Inflammatory macrophage (primary cell): ENCODE results near the gene STOM.
A peak's percentile ranks its signal among the peaks of the same experiment; 100 is the strongest.

Experiments used
- DNase-seq, 2 donors: peaks; one replicate each; pipeline ENCODE4 v3.0.0-alpha.2; 2020 to 2022

Gene STOM

DNA sequence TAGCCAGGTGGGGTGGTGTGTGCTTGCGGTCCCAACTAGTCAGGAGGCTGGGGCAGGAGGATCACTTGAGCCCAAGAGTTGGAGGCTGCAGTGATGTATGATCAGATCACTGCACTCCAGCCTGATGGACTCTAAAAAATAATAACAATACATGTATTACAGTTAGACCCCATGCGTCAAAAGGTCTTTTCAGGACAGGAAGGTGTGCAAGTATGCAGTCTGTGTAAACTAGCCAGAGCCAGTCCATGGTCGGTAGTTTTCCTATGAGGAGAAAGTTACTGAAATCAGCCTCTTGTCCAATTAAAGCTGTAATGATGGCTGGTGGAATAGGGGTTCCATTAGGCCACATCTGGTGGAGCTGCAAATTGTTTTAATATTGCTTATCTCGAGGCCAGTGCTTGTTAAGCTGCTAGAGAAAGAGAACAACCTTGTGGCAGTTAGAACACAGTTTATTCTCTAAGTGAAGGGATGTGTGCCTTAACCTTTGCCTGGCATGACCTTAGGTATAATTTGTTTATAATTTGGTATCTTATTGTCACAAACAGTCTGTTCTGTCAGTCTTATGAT, 1.5 kb upstream of the STOM start:
- no peak for DNase-seq

DNA sequence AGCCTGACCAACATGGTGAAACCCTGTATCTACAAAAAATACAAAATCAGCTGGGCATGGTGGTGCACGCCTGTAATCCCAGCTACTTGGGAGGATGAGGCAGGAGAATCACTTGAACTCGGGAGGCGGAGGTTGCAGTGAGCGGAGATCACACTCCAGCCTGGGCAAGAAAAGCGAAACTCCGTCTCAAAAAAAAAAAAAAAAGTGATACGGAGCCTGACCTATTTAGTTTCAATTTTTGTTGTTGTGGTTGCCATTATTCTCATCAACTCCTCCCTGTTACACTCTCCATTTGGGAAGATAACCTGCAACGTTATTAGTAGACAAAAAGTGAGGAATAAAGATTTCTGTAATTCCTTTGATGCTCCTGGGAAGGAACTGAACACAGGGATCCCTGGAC, 1.3 kb downstream of the STOM start:
- no peak for DNase-seq

DNA sequence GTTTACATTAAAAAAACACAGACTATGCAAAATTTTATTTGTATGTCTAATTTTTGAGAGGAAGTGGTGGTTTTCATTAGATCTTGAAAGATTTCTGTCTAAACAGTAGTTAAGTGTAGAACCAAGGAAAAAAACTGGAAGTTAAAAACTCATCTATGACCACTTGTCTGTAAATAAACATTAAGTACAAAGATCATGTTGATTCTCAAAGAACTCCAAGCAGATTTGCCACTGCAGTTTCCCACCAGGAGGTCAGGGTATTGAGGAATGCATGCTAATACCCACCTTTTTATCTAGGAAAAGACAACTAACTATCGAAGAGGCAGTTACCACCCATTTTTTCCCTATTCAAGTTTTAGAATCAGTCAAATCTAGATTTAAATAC, 1.9 kb downstream of the STOM start:
- DNase-seq, result peak in 1 of 2 donors; percentile 52

DNA sequence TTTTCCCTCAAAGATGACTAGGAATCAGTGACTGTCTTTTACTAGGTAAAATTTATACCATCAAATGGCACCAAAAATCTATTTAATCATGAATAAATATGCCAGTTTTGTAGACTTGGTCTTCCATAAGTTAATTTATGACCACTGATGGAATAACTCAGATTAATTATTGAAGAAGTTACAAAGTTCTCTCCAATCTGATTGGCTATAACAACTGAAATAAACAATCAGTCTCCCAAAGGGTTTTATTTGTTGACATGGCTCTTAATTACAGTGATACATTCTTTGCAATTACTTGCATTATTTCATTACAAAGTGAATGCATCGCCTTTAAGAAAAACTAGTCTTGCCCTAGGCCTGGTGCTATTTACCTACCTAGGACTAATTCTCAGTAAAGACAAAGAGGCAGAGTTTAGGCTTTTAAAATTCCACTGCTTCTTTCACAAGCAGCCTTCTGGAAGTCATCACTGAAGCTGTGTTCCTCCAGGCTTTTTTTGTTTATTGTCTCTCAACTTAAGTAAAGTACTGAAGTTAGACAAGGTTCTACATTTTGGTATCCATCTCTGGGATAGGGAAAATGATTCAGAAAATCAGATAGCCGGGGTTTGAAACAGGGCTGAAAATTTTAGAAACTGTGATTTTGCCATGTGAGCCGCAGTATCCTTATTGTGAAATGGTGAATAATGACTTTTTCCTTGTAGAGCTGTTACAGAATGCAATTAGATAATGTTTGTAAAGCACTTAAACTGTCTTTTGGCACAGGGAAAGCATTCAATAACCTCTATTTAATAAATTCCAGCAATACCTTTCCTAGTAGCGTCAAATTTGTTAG, 2.5 kb downstream of the STOM start:
- DNase-seq, result no peak

DNA sequence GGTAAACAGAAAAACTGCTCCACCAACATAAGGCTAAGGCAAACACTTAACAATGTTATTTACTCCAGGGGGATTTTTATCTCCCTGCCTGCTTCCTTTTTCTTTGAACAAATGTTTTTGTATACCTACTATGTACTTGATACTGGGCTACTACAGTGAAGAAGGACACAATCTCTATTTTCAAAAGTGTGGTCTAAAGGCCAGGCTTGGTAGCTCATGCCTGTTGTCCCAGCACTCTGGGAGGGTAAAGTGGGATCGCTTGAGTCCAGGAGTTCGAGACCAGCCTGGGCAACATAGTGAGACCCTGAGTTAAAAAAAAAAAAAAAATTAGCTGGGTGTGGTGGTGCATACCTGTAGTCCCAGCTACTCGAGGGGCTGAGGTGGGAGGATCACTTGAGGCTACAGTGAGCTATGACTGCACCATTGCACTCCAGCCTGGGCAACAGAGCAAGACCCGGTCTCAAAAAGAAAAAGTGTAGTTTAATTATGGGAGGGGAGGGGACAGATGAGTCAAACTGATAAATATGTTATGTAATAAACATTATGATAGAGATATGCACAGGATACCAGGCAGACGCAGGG, 3.3 kb downstream of the STOM start:
- DNase-seq, result no peak

DNA sequence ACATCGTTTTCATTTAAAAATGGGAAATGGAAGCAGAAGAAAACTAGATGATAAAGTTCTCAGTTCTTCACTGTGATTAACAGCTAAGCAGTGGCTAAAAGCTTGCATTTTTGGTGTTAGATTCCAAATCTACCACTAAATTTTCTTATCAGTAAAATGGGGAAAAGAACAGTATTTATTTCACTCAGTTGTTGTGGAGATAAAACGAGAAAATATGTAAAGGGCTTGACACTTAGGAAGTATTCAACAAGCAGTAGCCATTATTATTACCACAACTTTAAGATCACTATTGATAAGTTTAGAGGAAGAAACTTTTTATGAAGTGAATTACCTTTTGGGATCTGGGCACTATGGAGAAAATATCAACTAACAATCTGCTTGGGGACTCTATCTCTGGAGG, 4.5 kb downstream of the STOM start:
- no peak for DNase-seq

DNA sequence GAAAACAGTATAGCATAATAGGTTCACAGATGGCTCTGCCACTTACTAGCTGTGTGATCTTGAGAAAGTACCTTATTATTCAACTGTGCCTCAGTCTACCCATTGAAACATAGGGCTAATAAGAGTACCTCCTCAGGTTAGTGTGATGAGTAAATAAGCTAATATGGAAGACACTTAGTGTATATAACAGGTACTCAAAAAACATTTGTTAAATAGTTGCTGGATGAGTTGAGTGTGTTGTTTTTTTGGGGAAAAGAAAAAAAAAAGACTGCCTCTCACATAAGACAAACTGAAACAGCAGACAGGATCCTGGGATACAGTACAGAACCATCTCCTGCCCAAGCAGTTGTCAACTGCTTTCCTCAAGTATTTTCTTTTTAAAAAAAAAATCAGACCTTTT, 5.2 kb downstream of the STOM start:
- DNase-seq, result no peak

DNA sequence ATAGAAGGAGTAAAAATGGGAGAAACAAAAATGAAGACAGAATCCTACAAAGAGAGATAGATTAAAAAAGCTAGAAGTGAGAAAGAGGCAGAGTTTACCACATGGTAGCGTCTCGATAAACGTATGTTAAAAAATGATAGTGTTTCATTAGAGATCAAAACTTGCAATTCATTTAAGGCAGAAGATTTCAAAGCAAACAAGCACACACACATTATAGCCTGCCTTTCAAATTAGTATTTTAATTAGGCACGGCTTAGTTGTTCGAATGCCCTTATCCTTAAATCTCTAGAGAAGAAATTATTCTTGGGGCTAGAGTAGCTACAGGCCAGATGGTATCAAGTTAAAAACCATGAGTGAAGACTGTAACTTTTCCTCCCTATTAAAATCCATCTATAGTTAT, 6.0 kb downstream of the STOM start:
- DNase-seq, result no peak

DNA sequence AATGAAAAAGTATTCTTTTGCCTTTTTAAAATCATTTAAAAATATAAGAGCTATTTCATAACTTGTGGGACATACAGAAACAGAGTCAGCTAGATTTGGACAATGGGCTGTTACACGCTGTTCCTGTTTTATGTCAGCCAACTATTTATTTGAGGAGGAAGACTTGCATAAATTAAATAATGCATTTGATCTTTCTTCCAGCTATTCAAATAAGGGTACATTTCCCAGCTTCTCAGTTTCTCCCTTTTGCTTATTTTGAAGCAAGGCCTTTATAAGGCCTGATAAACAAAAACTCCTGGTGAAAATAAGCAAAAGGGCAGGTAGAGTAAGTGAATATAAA, 6.5 kb downstream of the STOM start:
- DNase-seq, result peak in 1 of 2 donors; percentile 39

DNA sequence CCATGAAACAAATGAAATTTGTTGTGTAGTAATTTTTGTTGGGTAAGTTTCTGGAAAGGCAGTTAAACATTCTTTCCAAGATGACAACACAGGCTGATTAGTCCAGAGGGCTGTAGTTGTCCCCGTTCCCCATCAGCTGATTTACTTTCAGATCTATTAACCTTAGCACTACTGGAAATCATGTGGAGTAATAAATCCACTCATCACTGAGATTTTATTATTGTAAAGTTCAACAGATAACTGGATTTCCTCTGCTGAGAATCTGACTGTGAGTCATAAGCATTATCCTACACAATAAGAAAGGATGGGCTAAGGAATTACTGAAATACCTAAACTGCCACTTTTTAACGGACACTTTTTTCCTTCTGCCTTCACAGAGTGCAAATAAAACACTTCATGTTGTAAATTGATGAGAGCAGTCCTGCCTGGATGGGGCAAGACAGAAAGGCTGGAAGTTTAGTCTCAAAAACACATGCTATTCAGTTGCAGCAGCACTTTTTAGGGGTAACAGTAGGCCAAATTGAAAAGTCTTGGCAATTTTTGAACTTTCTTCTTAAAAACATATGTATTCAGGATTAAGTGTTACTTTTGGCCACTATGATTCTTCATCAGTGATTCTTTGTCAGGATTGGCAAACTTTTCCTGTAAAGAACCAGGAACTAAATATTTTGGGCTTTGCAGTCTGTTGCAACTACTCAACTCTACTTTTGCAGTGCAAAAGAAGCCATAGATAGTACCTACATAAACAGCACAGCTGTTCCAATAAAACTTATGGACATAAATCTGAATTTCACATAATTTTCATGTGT, 7.0 kb downstream of the STOM start:
- peak; percentile 67 to 84 for DNase-seq

DNA sequence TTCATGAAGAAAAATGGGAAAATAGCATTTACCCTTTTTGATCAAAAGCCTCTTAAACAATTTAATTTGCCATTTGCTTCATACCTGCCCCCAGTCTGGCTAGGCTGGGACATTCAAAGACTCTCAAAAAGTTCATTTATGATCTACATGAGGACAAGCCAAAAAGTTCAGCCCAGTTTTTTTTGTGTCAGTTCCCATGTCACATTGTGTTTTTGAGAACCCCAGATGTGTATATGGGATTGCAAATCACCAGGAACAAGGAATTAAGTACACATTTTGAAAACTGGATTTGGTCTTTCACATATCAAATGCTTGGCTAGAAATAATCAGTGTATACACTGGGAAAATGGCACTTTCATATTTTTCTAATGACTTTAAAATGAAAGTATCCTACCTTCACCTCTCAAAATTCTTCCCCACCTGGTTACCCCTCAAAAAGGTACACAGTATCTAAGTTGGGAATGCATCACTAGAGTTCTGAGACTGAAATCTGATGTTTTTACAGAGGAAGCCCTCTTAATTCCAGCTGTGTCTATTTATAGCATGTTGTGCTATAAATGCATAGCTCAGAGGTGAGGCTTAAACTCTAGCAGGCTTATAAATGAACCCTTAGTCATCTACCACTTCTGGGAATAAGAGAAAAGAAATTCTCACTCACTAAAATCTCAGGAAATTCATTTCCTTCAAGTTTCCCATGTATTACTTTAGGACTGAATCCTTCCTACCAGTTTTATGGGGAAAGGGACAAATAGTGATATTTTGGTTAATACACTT, 9.3 kb downstream of the STOM start:
- no peak for DNase-seq

DNA sequence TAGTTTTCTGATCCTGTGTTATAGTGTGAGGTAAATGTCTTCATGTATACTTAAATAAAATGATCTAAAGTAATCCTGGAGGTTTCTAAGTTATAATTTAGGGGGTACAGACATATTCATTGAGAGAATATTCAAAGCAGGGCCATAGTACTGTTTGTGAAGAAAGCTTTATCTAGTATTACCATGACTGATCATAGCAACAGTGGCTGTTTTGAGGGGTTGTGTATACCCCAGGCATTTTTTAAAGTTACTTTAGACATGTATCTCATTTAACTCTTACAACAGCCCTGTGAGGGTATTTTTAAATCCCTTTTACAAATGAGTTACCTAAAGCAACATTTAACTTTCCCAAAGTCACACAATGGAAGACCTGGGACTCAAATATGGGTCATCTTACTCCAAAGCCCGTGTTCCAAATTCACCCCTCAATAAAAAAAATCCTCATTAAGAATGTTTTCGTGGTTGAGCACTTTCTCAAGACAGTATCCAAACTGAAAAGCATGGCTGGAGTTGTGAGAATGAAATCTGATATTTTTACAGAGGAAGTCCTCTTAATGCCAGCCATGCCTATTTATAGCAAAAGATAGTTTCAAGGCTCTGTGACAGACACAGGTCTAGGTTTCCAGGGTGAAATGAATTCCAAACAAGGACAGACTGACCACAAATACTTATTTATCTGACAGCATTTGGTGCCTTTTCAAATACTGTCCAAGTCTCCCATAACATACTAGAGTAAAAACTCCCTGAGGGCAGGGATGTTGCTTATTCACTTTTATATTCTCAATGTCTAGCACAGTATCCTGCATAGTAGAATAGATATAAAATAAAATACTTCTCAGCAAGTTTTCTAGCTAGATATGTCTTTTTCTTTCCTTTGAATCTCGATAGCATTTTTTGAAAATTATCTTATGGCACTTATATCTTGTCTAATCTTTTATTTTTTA, 10.4 kb downstream of the STOM start:
- no peak for DNase-seq

DNA sequence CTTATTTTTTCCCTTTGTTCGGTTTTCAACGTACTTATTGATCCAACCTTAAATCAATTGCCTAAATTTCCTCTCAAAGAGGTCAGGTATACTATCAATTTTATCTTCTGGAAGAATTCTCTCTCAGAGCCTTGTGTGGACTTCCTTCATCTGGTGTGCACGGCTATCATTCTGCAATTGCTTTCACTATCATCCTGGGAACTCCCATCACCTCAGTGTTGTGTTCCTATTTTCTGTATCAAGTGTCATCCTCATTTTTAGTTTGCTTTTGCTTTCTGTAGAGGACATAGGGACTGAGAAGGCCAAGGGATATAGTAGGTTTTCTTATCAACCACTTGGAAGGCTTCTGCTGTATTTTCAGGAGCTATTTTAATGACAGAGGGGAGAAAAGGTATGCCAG, 11.3 kb downstream of the STOM start:
- DNase-seq, result peak; percentile 27 to 33

DNA sequence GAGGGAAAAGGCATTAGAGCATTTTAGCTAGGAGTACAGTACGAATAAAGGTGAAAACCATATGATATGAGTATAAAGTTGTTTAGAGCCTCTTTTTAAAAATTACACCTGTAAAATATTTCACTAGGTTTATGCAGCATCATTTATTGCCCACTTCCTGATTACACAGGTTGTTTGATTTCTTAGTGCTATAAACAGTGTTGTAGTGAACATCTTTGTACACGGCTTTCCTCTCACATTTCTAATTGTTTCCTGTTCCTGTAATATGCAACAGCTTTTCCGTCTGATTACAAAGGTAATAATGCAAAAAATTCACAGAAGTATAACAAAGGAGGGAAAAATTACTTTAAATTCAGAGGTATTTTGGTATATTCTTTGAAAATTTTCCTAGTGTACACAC, 13.0 kb downstream of the STOM start:
- DNase-seq, result no peak

DNA sequence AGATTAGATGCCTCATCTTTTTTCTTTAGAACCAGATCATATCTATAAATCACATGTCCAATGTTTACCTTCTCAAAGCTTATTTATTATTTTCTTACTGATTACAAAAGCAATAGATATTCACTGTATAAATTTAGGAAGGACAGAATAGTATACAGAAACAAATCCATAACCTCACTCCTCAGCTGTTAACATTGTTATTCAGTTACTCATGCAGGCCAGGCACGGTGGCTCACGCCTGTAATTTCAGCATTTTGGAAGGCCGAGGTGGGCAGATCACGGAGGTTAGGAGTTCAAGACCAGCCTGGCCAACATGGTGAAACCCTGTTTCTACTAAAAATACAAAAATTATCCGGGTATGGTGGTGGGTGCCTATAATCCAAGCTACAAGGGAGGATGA, 15.3 kb downstream of the STOM start:
- no peak for DNase-seq

DNA sequence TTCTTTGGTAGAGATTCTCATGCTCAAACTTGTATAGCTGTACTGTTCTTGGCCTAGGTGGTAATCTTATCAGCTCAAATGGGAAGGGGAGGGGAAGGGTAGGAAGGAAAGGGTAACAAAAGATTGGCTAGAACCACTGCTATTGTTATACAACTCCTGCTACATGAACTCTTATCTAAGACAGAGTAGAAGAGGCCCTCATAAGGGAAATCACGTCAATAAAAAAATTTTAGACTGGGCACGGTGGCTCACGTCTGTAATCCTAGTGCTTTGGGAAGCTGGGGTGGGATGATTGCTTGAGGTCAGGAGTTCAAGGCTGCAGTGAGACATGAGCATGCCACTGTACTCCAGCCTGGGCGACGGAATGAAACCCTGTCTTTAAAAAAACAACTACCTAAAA, 15.9 kb downstream of the STOM start:
- DNase-seq, result no peak

DNA sequence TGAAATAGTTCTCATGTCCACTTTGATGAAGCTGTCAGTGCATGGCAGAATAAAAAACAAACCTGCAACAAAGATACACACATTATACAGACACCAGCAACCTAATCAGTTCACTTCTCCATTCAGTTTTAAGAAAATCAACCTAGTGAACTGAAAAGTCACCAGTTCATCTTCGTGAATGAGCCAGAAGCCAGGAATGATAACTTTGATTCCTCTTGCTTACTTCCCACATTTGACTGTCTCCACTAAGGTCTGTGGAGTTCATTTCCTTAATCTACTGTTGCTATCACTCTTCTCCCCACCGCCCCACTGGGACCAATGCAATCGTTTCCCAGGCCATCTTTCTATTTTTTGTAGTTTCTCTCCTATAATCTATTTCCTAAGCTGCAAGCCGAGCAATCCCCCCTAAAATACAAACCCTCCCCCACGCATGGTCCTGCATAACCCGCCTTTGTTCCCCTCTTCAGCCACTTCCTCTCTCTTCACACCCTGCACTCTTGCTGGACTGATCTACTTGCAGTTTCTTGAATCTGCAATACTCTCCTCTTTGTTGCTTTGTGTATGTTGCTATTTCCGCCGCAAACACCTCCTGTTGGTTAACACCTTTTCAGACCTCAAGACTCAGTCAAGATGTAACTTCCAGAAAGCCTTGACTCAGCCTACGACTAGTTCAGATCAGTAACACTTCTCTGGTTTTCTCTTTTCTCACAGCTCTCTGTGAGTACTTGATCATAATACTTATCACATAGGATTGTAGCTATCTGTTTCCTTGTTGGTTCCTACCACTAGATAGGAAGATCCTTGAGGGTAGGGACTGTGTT, 16.6 kb downstream of the STOM start:
- DNase-seq, result peak; percentile 40 to 47

DNA sequence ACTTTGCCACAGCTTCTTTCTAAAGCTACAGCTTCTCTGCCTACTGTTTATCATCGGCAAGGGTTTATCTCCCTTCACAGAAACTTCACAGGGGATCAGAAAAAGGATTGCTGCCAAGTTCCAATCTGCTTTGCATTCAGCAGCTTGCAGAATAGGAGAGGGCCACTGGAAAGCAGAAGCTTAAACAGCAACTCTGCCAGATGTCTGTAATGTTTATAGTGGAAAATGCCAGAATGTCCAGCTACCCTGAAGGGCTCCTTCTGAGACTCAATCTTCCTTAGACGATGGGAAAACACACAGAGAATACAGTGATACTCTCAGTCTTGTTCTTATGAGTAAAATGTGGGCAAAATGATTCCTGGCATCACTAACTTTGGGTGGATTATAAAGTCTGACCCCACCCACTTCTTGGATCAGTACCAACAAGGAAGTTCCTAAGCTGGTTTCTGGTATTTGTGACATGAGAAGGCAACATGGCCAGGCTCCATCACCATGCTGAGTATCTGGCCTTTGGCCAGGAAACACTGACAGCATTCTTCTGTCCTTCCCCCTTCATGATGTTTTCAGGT, 19.0 kb downstream of the STOM start:
- peak; percentile 29 to 53 for DNase-seq

DNA sequence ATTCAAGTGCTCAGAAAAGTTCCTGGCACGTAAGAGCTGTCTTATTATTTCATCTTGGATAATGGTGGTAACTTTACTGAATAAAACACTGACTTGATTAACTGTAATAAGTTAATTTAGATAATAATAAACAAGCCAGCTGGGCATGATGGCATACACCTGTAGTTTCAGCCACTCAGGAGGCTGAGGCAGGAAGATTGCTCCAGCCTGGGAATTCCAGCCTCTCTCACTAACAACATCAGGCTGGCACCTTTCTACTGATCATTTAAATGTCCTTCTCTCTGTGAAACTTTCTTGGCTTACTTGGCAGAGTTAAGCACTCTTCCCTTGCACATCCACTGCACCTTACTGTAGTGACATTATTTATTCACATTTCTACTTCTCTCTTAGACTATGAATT, 20.0 kb downstream of the STOM start:
- no peak for DNase-seq

DNA sequence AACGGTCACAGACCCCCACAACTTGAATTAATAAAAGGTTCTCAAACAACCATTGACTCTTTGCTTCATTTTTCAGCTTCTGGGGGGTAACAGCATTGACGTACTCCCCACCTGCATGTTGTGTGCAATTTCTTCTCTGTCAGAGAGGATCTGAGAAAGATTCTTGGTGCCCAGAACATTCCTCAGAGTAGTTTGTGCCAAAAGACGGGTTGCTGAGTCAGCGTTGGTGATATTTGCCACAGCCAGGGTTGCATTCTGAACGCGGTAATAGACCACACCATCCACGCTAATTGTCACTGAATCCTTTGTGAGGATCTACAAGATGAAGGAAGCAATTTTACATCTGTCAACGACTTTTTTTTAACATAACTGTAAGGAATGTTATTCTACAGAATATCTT, 21.0 kb downstream of the STOM start:
- no peak for DNase-seq
